ENCODE results near the gene IL1RAPL1. TPM values are rescaled to one million over a fixed set of nuclear protein-coding genes. Genes with fewer than 3 reads are reported as not detected.

IL1RAPL1 gene
- total and polyA plus RNA-seq, 2 experiments from 2014 or later, result 0.18 to 0.49 TPM

- no peak overlapping the region for H3K4me2 ChIP-seq
- no peak for DNase-seq (ENCODE audit: low spot score)
- no peaks in the 10 kb centered on the region for H3F3A ChIP-seq (replicated peaks; ENCODE audit: low read depth)
- H3K4me1 ChIP-seq (ENCODE audit: insufficient read depth), result no peaks in the 10 kb centered on the region
- ATAC-seq, result no peak
- H4K20me1 ChIP-seq (replicated peaks; ENCODE audit: insufficient read depth), result no peaks in the 10 kb centered on the region
- H3K4me3 Mint-ChIP-seq, result no peak overlapping the region
- no peak overlapping the region for H3K27ac Mint-ChIP-seq
- H3K27me3 ChIP-seq (ENCODE audit: insufficient read depth), result no peaks in the 10 kb centered on the region
- H3K36me3 Mint-ChIP-seq (ENCODE audit: low read depth), result no peaks in the 10 kb centered on the region
- no peaks in the 10 kb centered on the region for H3K9me2 ChIP-seq (ENCODE audit: insufficient read depth)
- no peaks in the 10 kb centered on the region for H3K4me1 Mint-ChIP-seq
- no peaks in the 10 kb centered on the region for H3K36me3 ChIP-seq (ENCODE audit: insufficient read depth)
- H3K9me3 Mint-ChIP-seq, result no peaks in the 10 kb centered on the region
- no peak overlapping the region for H3K4me3 ChIP-seq
- H3K27ac ChIP-seq (ENCODE audit: low read depth), result no peak overlapping the region
- peaks cover 2% of the 10 kb centered on the region for H3K27me3 Mint-ChIP-seq (ENCODE audit: insufficient read depth, low read depth, poor library complexity)
- no peak overlapping the region for H2AFZ ChIP-seq
- H3K79me2 ChIP-seq (replicated peaks; ENCODE audit: insufficient read depth), result no peaks in the 10 kb centered on the region
- TF ChIP-seq ZNF462 (CRISPR knock-in tag; IDR thresholded peaks at IDR 0.05) (no peak), ZNF331 (CRISPR knock-in tag; IDR thresholded peaks at IDR 0.05; ENCODE audit: low read depth) (no peak), NANOG (IDR thresholded peaks at IDR 0.05; ENCODE audit: borderline replicate concordance) (no peak), CTCF (conservative IDR thresholded peaks at IDR 0.05; ENCODE audit: low read depth in 2 of 2) (no peak), ETS1 (IDR thresholded peaks at IDR 0.05) (no peak), STAT1 (IDR thresholded peaks at IDR 0.05; ENCODE audit: unreplicated experiment) (no peak), POLR2AphosphoS5 (IDR thresholded peaks at IDR 0.05; ENCODE audit: low read depth) (no peak), EZH2 (IDR thresholded peaks at IDR 0.05; ENCODE audit: low read depth, unreplicated experiment) (no peak), EZH2phosphoT487 (IDR thresholded peaks at IDR 0.05; ENCODE audit: unreplicated experiment) (no peak), ZNF114 (CRISPR knock-in tag; IDR thresholded peaks at IDR 0.05) (no peak), JUNB (IDR thresholded peaks at IDR 0.05; ENCODE audit: unreplicated experiment) (no peak), REST (IDR thresholded peaks at IDR 0.05; ENCODE audit: unreplicated experiment) (no peak), CREB1 (CRISPR knock-in tag; IDR thresholded peaks at IDR 0.05; ENCODE audit: low read depth) (no peak)
Measured at GRCh38 chrX:29798469-29798868, 1211.2 kb downstream of the IL1RAPL1 start.

Data from GM23338 (cell line).